Measurements from ENCODE around the gene LAMA4. TPM values are rescaled to one million over a fixed set of nuclear protein-coding genes. Genes with fewer than 3 reads are reported as not detected.

The LAMA4 gene
- total and polyA plus RNA-seq, 2 of the 13 experiments (the other 11 are each of a cell fraction or from before 2014, with no cell fraction given): not detected

GRCh38 chr6:112087136-112087911, 167.0 kb downstream of the LAMA4 start, which contains the start of the genes FAM229B and TUBE1 (continued):
- peak; percentile 81; the same call in 1 of the 2 replicates for TF ChIP-seq MXD3 (CRISPR knock-in tag; IDR thresholded peaks at IDR 0.05)
- no peak for TF ChIP-seq RARA (CRISPR knock-in tag; IDR thresholded peaks at IDR 0.05)
- TF ChIP-seq RFXANK (CRISPR knock-in tag; IDR thresholded peaks at IDR 0.05): no peak; the same call in 1 of the 2 replicates
- TF ChIP-seq FOXK1 (CRISPR knock-in tag; IDR thresholded peaks at IDR 0.05; ENCODE audit: borderline replicate concordance, low read depth): peak; percentile 66; the same call in 1 of the 2 replicates
- TF ChIP-seq ZNF30 (CRISPR knock-in tag; IDR thresholded peaks at IDR 0.05): no peak
- TF ChIP-seq TRAFD1 (CRISPR knock-in tag; IDR thresholded peaks at IDR 0.05; ENCODE audit: borderline replicate concordance): no peak
- TF ChIP-seq HCFC1 (IDR thresholded peaks at IDR 0.05; ENCODE audit: low read depth, low read length): peak; percentile 45
- TF ChIP-seq NRL (CRISPR knock-in tag; IDR thresholded peaks at IDR 0.05; ENCODE audit: borderline replicate concordance): no peak
- TF ChIP-seq ZNF34 (CRISPR knock-in tag; IDR thresholded peaks at IDR 0.05; ENCODE audit: borderline replicate concordance): 0 out of 2 replicates have a peak, but pooled peaks have one; percentile 32
- TF ChIP-seq SIX4 (CRISPR knock-in tag; IDR thresholded peaks at IDR 0.05): no peak
- TF ChIP-seq ZNF230 (CRISPR knock-in tag; IDR thresholded peaks at IDR 0.05): peak; percentile 79
- TF ChIP-seq ZXDC (CRISPR knock-in tag; IDR thresholded peaks at IDR 0.05): 0 out of 2 replicates have a peak, but pooled peaks have one; percentile 48
- no peak for TF ChIP-seq NPAS2 (CRISPR knock-in tag; IDR thresholded peaks at IDR 0.05; ENCODE audit: borderline replicate concordance)
- TF ChIP-seq MNT (IDR thresholded peaks at IDR 0.05): no peak
- TF ChIP-seq SUZ12 (IDR thresholded peaks at IDR 0.05; ENCODE audit: low read depth, low read length): no peak
- TF ChIP-seq HNF1B (CRISPR knock-in tag; IDR thresholded peaks at IDR 0.05): peak; percentile 51; the same call in 1 of the 2 replicates
- no peak for TF ChIP-seq ZUFSP (CRISPR knock-in tag; IDR thresholded peaks at IDR 0.05; ENCODE audit: borderline replicate concordance)
- TF ChIP-seq ZNF333 (CRISPR knock-in tag; IDR thresholded peaks at IDR 0.05; ENCODE audit: borderline replicate concordance): peak; percentile 97
- TF ChIP-seq ZNF441 (CRISPR knock-in tag; IDR thresholded peaks at IDR 0.05; ENCODE audit: borderline replicate concordance): peak; percentile 81; the same call in 1 of the 2 replicates
